ENCODE measurements around the gene UNK. TPM values are rescaled to one million over a fixed set of nuclear protein-coding genes. Genes with fewer than 3 reads are reported as not detected.

The UNK gene
- total RNA-seq, 1 experiment from 2014 or later, result 35.4 TPM

GRCh38 chr17:75785016-75785890 is 647 bp downstream of the UNK start (continued):
- peak; percentile 27; the same call in 1 of the 2 replicates for TF ChIP-seq KAT7 (CRISPR knock-in tag; IDR thresholded peaks at IDR 0.05; ENCODE audit: borderline replicate concordance)
- no peak for TF ChIP-seq CBFB (CRISPR knock-in tag; IDR thresholded peaks at IDR 0.05; ENCODE audit: low read depth)
- peak; percentile 76; the same call in 1 of the 2 replicates for TF ChIP-seq USF1 (CRISPR knock-in tag; IDR thresholded peaks at IDR 0.05)
- peak; percentile 54; the same call in 1 of the 2 replicates for TF ChIP-seq ZNF532 (CRISPR knock-in tag; IDR thresholded peaks at IDR 0.05; ENCODE audit: borderline replicate concordance)
- no peak for TF ChIP-seq ESRRA (CRISPR knock-in tag; IDR thresholded peaks at IDR 0.05; ENCODE audit: borderline replicate concordance)
- no peak for TF ChIP-seq ZNF121 (CRISPR knock-in tag; IDR thresholded peaks at IDR 0.05)
- TF ChIP-seq PRRX2 (CRISPR knock-in tag; IDR thresholded peaks at IDR 0.05), result peak; percentile 13; the same call in 1 of the 2 replicates
- no peak; the same call in 1 of the 2 replicates for TF ChIP-seq CREB1 (CRISPR knock-in tag; IDR thresholded peaks at IDR 0.05)
- no peak for TF ChIP-seq TEAD1 (CRISPR knock-in tag; IDR thresholded peaks at IDR 0.05)
- TF ChIP-seq ATF3 (CRISPR knock-in tag; conservative IDR thresholded peaks at IDR 0.05), result no peak
- TF ChIP-seq PREB (CRISPR knock-in tag; IDR thresholded peaks at IDR 0.05; ENCODE audit: borderline replicate concordance), result no peak
- no peak for TF ChIP-seq ATF2 (CRISPR knock-in tag; IDR thresholded peaks at IDR 0.05; ENCODE audit: borderline replicate concordance, low read depth)
- no peak for TF ChIP-seq MLX (CRISPR knock-in tag; IDR thresholded peaks at IDR 0.05)
- TF ChIP-seq SMAD3 (CRISPR knock-in tag; IDR thresholded peaks at IDR 0.05; ENCODE audit: borderline replicate concordance), result no peak
- TF ChIP-seq NR2C2 (CRISPR knock-in tag; IDR thresholded peaks at IDR 0.05), result no peak
- no peak for TF ChIP-seq SOX15 (CRISPR knock-in tag; IDR thresholded peaks at IDR 0.05)
- TF ChIP-seq ZNF671 (CRISPR knock-in tag; IDR thresholded peaks at IDR 0.05), result peak; percentile 40; the same call in 1 of the 2 replicates
- TF ChIP-seq OVOL2 (CRISPR knock-in tag; IDR thresholded peaks at IDR 0.05; ENCODE audit: borderline replicate concordance), result peak; percentile 25; the same call in 1 of the 2 replicates
- TF ChIP-seq NR1H2 (CRISPR knock-in tag; IDR thresholded peaks at IDR 0.05), result no peak
- peak; percentile 83; the same call in 1 of the 2 replicates for TF ChIP-seq FOXP1 (CRISPR knock-in tag; IDR thresholded peaks at IDR 0.05; ENCODE audit: borderline replicate concordance)
- peak; percentile 84; the same call in 1 of the 2 replicates for TF ChIP-seq AR (CRISPR knock-in tag; IDR thresholded peaks at IDR 0.05)
- no peak for TF ChIP-seq ZNF423 (CRISPR knock-in tag; IDR thresholded peaks at IDR 0.05)
- TF ChIP-seq GRHL2 (CRISPR knock-in tag; IDR thresholded peaks at IDR 0.05; ENCODE audit: insufficient replicate concordance, severe bottlenecking), result no peak
- no peak for TF ChIP-seq ZBTB21 (CRISPR knock-in tag; IDR thresholded peaks at IDR 0.05; ENCODE audit: borderline replicate concordance)
- no peak for TF ChIP-seq JUN (CRISPR knock-in tag; IDR thresholded peaks at IDR 0.05)
- peak; percentile 74 for TF ChIP-seq USF2 (CRISPR knock-in tag; IDR thresholded peaks at IDR 0.05)

All from WTC11 (cell line).